ENCODE results near the gene HCFC1. TPM values are rescaled to one million over a fixed set of nuclear protein-coding genes. Genes with fewer than 3 reads are reported as not detected.

The HCFC1 gene
- total RNA-seq, 1 donor from 2014 or later, result 99.9 TPM

- H3K9me3 Mint-ChIP-seq, result no peaks in the 10 kb centered on the region
- no peak for TF ChIP-seq CTCF (IDR thresholded peaks at IDR 0.05; ENCODE audit: unreplicated experiment)
- DNase-seq (ENCODE audit: low spot score in 2 of 2, unreplicated experiment in 2 of 2), result no peak
- H3K27ac Mint-ChIP-seq, result no peak overlapping the region
- no peaks in the 10 kb centered on the region for H3K4me1 Mint-ChIP-seq
- no peaks in the 10 kb centered on the region for H3K27me3 Mint-ChIP-seq (ENCODE audit: low read depth)
- no peak overlapping the region for H3K4me3 Mint-ChIP-seq
- H3K36me3 Mint-ChIP-seq, result peaks cover 3% of the 10 kb centered on the region
Measured at GRCh38 chrX:153909980-153910360, 61.6 kb downstream of the HCFC1 start.

DNA sequence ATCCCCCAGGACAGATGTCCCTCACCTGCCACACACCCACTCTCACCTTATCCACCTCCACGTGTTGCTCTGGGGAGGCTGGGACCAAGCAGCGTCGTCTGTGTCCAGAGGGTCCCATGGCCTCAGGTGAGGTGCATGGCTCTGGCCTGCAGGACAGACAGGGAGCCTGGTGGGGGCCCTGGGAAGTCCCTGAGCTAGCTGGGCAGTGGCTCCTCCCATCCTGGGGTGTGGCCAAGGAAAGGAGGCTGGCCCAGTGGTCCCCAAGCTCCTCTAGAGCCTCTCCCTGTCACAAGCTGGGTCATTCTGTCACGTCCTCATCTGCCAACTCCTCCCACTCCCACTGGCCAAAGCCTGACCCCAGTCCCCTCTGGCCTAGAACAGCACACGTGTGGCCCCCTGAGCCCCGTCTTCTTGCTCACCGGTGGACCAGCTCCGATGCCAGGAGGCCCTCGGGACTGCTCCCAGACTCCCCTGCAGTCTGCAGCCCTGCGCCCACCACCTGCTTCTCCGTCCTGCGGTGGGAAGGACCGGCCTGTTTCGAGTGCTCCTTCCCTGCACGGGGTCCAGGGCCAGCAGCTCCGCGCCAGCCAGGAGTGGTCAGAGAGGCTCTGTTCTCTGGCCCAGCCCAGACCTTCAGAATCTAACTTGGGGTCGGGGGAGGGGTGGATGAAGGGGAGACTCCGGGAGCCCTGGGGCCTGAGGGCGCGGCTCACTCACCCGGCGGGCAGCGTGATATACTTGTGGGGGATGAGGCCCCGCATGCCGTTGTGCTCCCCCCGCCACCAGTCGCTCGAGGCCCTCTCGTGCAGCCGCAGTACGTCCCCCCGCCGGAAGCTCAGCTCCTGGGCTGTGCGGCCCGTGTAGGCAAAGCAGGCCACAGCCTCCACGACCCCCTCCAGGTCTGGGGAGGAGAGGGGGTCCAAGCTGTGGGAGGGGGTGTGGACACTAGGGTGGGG lies 62.3 kb downstream of the HCFC1 start:
- no peaks in the 10 kb centered on the region for H3K27me3 Mint-ChIP-seq (ENCODE audit: low read depth)
- H3K4me1 Mint-ChIP-seq, result peaks cover 2% of the 10 kb centered on the region
- no peak overlapping the region for H3K27ac Mint-ChIP-seq
- DNase-seq (ENCODE audit: low spot score in 2 of 2, unreplicated experiment in 2 of 2), result peak in 1 of 2 experiments; percentile 20
- H3K36me3 Mint-ChIP-seq, result peaks cover 3% of the 10 kb centered on the region
- no peak overlapping the region for H3K4me3 Mint-ChIP-seq
- no peak for TF ChIP-seq CTCF (IDR thresholded peaks at IDR 0.05; ENCODE audit: unreplicated experiment)
- H3K9me3 Mint-ChIP-seq, result no peaks in the 10 kb centered on the region

- Mint-ChIP-seq H3K9me3 (peaks cover 1% of the 10 kb centered on the region), H3K4me3 (no peak overlapping the region), H3K27ac (no peak overlapping the region), H3K36me3 (peaks cover 3% of the 10 kb centered on the region), H3K4me1 (peaks cover 8% of the 10 kb centered on the region), H3K27me3 (ENCODE audit: low read depth) (no peaks in the 10 kb centered on the region)
- TF ChIP-seq CTCF (IDR thresholded peaks at IDR 0.05; ENCODE audit: unreplicated experiment), result no peak
- DNase-seq (ENCODE audit: low spot score in 2 of 2, unreplicated experiment in 2 of 2), result no peak
Measured at GRCh38 chrX:153908219-153908860, 63.3 kb downstream of the HCFC1 start.

- Mint-ChIP-seq H3K4me1 (peaks cover 10% of the 10 kb centered on the region), H3K4me3 (no peak overlapping the region), H3K9me3 (peaks cover 5% of the 10 kb centered on the region), H3K27me3 (ENCODE audit: low read depth) (no peaks in the 10 kb centered on the region), H3K27ac (no peak overlapping the region), H3K36me3 (peaks cover 3% of the 10 kb centered on the region)
- TF ChIP-seq CTCF (IDR thresholded peaks at IDR 0.05; ENCODE audit: unreplicated experiment), result no peak
- DNase-seq (ENCODE audit: low spot score in 2 of 2, unreplicated experiment in 2 of 2), result no peak
Measured at GRCh38 chrX:153907456-153907855, 64.2 kb downstream of the HCFC1 start.

- no peaks in the 10 kb centered on the region for H3K36me3 Mint-ChIP-seq
- H3K27ac Mint-ChIP-seq, result no peak overlapping the region
- H3K4me3 Mint-ChIP-seq, result no peak overlapping the region
- H3K4me1 Mint-ChIP-seq, result peaks cover 18% of the 10 kb centered on the region
- TF ChIP-seq CTCF (IDR thresholded peaks at IDR 0.05; ENCODE audit: unreplicated experiment), result no peak
- H3K9me3 Mint-ChIP-seq, result peaks cover 5% of the 10 kb centered on the region
- DNase-seq (ENCODE audit: low spot score in 2 of 2, unreplicated experiment in 2 of 2), result no peak
- no peaks in the 10 kb centered on the region for H3K27me3 Mint-ChIP-seq (ENCODE audit: low read depth)
Measured at GRCh38 chrX:153906126-153906917, 65.3 kb downstream of the HCFC1 start.
